Liver (tissue), 3 donors: ENCODE data around the gene BPGM.

ENCODE experiments used
- EGR1 ChIP-seq, 2 donors: IDR thresholded peaks; 2 replicates each; pipeline ENCODE4 v1.6.1; 2016 to 2018; ENCODE audit warnings: antibody characterized with exemption in 2 of 2, low read depth in 2 of 2
- FOXA1 ChIP-seq: IDR thresholded peaks from 2 replicates; pipeline ENCODE4 v1.6.1; 2016; ENCODE audit warnings: antibody characterized with exemption
- GABPA ChIP-seq, 2 donors: IDR thresholded peaks in 1 of 2; conservative IDR thresholded peaks in 1 of 2; 2 replicates each; pipeline ENCODE4 v1.6.1; 2016; ENCODE audit warnings: antibody characterized with exemption in 2 of 2, mild to moderate bottlenecking in 1 of 2, moderate library complexity in 1 of 2
- JUND ChIP-seq, 2 donors: IDR thresholded peaks; 2 replicates each; pipeline ENCODE4 v1.6.1; 2016; ENCODE audit warnings: antibody characterized with exemption in 2 of 2
- RXRA ChIP-seq, 2 donors: IDR thresholded peaks; 2 replicates each; pipeline ENCODE4 v1.6.1; 2017 to 2018; ENCODE audit warnings: antibody characterized with exemption in 2 of 2, mild to moderate bottlenecking in 1 of 2
- TAF1 ChIP-seq: conservative IDR thresholded peaks from 2 replicates; pipeline ENCODE4 v1.6.1; 2016; ENCODE audit warnings: antibody characterized with exemption, mild to moderate bottlenecking
- TF ChIP-seq, protein P1 (sequence below): fragments of 150-350 bp; IDR thresholded peaks from 2 replicates; pipeline ENCODE4 v1.5.1; 2017; ENCODE audit warnings: improper control_type of control experiment, low read depth, low read length; ENCODE audit not compliant: missing input control
- TF ChIP-seq, protein P2 (sequence below): IDR thresholded peaks from 2 replicates; pipeline ENCODE4 v1.6.1; 2016; ENCODE audit warnings: antibody characterized with exemption
- donor health status: healthy.
- donor health status: healthy.

DNA sequence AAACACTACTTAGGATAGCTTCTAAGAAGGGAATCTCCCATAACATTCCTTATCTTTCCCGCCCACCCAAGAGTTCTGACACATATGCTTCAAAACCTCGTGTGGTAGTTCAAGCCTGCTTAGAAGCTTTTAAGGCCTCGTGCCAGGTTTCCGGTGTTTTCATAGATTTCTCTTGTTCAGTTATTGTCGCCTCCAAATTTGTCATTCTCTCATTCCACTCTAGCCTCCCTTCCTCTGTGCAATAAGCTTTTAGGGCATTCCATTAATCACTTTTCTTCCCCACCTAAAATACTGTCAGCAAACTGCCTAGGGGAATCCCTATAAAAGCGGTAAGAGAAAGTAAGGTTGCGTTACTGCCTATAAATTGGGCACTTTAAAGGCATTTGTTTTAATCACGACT is 718 bp upstream of the BPGM start:
- TF ChIP-seq, protein P1, sequence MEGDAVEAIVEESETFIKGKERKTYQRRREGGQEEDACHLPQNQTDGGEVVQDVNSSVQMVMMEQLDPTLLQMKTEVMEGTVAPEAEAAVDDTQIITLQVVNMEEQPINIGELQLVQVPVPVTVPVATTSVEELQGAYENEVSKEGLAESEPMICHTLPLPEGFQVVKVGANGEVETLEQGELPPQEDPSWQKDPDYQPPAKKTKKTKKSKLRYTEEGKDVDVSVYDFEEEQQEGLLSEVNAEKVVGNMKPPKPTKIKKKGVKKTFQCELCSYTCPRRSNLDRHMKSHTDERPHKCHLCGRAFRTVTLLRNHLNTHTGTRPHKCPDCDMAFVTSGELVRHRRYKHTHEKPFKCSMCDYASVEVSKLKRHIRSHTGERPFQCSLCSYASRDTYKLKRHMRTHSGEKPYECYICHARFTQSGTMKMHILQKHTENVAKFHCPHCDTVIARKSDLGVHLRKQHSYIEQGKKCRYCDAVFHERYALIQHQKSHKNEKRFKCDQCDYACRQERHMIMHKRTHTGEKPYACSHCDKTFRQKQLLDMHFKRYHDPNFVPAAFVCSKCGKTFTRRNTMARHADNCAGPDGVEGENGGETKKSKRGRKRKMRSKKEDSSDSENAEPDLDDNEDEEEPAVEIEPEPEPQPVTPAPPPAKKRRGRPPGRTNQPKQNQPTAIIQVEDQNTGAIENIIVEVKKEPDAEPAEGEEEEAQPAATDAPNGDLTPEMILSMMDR = no peak
- TF ChIP-seq, protein P2, sequence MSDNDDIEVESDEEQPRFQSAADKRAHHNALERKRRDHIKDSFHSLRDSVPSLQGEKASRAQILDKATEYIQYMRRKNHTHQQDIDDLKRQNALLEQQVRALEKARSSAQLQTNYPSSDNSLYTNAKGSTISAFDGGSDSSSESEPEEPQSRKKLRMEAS = no peak
- no peak for TF ChIP-seq TAF1
- TF ChIP-seq FOXA1 = no peak
- TF ChIP-seq GABPA (IDR thresholded peaks at IDR 0.05 in 1 of 2, conservative IDR thresholded peaks at IDR 0.05 in 1 of 2) = no peak
- TF ChIP-seq JUND (IDR thresholded peaks at IDR 0.05) = no peak
- TF ChIP-seq EGR1 (IDR thresholded peaks at IDR 0.05; ENCODE audit: low read depth in 2 of 2) = no peak
- no peak for TF ChIP-seq RXRA (IDR thresholded peaks at IDR 0.05)
